Spleen (tissue), 11 donors: ENCODE results near the gene TNFRSF17. TPM values are rescaled to one million over a fixed set of nuclear protein-coding genes. Genes with fewer than 3 reads are reported as not detected.

Experiments used
- DNase-seq: peaks from one replicate; pipeline ENCODE4 v3.0.0-alpha.2; 2020
- H3K27ac ChIP-seq, 8 donors: fragments of 200-600 bp; sonication (generic) in 7 of 8; 1 replicate in 4 of 8; 2 replicates in 4 of 8; pipeline versions ENCODE4 v1.5.0 to v1.8.0; 2016 to 2021; ENCODE audit warnings: inconsistent platforms in 4 of 8, mild to moderate bottlenecking in 4 of 8, moderate library complexity in 1 of 8
- H3K27me3 ChIP-seq, 7 donors: fragments of 200-600 bp; sonication (generic) in 6 of 7; replicated peaks in 1 of 7; 1 replicate in 4 of 7; 2 replicates in 3 of 7; pipeline versions ENCODE4 v1.5.0 to v1.8.0; 2016 to 2021; ENCODE audit warnings: inconsistent platforms in 3 of 7, mild to moderate bottlenecking in 1 of 7
- H3K36me3 ChIP-seq, 6 donors: fragments of 200-600 bp; sonication (generic) in 5 of 6; 1 replicate in 4 of 6; 2 replicates in 2 of 6; pipeline versions ENCODE4 v1.5.0 to v1.8.0; 2016 to 2021; ENCODE audit warnings: inconsistent platforms in 2 of 6
- H3K4me1 ChIP-seq, 6 donors: fragments of 200-600 bp; sonication (generic) in 5 of 6; 1 replicate in 3 of 6; 2 replicates in 3 of 6; pipeline versions ENCODE4 v1.5.0 to v1.8.0; 2016 to 2021; ENCODE audit warnings: inconsistent platforms in 3 of 6
- H3K4me3 ChIP-seq, 8 donors: fragments of 200-600 bp; sonication (generic) in 7 of 8; 1 replicate in 4 of 8; 2 replicates in 4 of 8; pipeline versions ENCODE4 v1.5.0 to v1.8.0; 2016 to 2021; ENCODE audit warnings: inconsistent platforms in 4 of 8, mild to moderate bottlenecking in 4 of 8, moderate library complexity in 2 of 8
- H3K9me3 ChIP-seq, 8 donors: fragments of 200-600 bp; sonication (generic) in 7 of 8; 1 replicate in 4 of 8; 2 replicates in 4 of 8; pipeline versions ENCODE4 v1.5.0 to v1.8.0; 2016 to 2021; ENCODE audit warnings: inconsistent platforms in 4 of 8
- POLR2A ChIP-seq, 3 donors: fragments of 450-650 bp; IDR thresholded peaks; one replicate each; pipeline ENCODE4 v1.5.1; 2017; ENCODE audit warnings: antibody characterized with exemption in 3 of 3, mild to moderate bottlenecking in 1 of 3
- POLR2AphosphoS5 ChIP-seq, 3 donors: sonication (generic); formaldehyde crosslinking; IDR thresholded peaks; one replicate each; pipeline ENCODE4 v1.5.1; 2017; ENCODE audit warnings: antibody characterized with exemption in 3 of 3
- whole genome bisulfite sequencing, 5 donors: extraction: QIAGEN DNeasy Blood & Tissue Kit in 3 of 5; methylation state at CpG; one replicate each; pipeline versions ENCODE4 v1.1.5 to v1.1.7; 2013 to 2018; 5-methylcytosine and 5-hydroxymethylcytosine counted together
- intact Hi-C: fragments of 100-400 bp; cut with DNase I; formaldehyde crosslinking; loops from one replicate; pipeline ENCODE4 v1.15.0; 2023; ENCODE audit warnings: low total_unique reads
- polyA plus RNA-seq, 3 donors: library from polyadenylated mRNA; stranded (reverse); fragments of 200-250 nt; gene quantifications; one replicate each; pipeline ENCODE4 v1.2.1, GENCODE V29; 2013
- total RNA-seq, 7 donors: library from RNA; depleted of rRNA in 3 of 7; stranded (reverse); fragments of >200 nt in 3 of 7; fragmentation: NEBNext Ultra II Directional in 4 of 7; extraction: Animal tissue kit (Norgen Biotek cat#: 25700) in 4 of 7; gene quantifications; one replicate each; pipeline versions ENCODE4 v1.1.0 to v1.2.1, GENCODE V29; 2016 to 2021
- TF ChIP-seq, protein P1 (sequence below), 11 experiments: fragments of 200-600 bp in 7 of 11; fragments of 450-650 bp in 4 of 11; sonication (generic) in 4 of 11; IDR thresholded peaks in 8 of 11; conservative IDR thresholded peaks in 3 of 11; 1 replicate in 7 of 11; 2 replicates in 4 of 11; pipeline versions ENCODE4 v1.4.0 to v1.8.0; 2016 to 2021; ENCODE audit warnings: antibody characterized with exemption in 11 of 11, inconsistent platforms in 4 of 11, mild to moderate bottlenecking in 1 of 11
- donor health status: healthy with polysubstance abuse.
- donor health status: DM: no; HTN: no; CAD: no; lungs with moderate emphysema.
- donor health status: DM: no; HTN: no; CAD: no.
- donor health status: Bipolar disorder and iron deficiency.
- donor health status: healthy.
- donor health status: DM: no; HTN: no; CAD: no.
- donor health status: DM: yes; HTN: yes; CAD: no.

TNFRSF17 gene
- total and polyA plus RNA-seq, 10 donors: 4.8 to 20.1 (median 9.2) TPM

DNA sequence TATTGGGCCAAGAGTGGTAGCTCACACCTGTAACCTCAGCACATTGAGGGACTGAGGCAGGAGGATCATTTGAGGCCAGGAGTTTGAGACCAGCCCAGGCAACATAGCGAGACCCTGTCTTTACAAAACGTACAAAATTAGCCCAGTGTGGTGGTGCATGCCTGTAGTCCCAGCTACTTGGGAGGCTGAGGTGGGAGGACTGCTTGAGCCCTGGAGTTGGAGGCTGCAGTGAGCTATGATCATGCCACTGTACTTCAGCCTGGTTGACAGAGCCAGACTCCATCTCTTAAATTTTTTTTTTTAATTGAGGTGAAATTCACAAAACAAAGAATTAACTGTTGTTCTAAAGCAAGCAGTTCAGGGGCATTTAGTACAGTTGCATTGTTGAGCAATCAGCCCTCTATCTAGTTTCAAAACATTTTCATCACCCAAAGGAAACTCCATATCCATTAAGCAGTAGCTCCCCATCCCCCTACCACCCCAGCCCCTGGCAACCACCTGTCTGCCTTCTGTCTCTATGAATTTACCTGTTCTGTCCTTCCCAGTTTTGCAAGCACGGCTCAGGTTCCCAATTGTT, 27.1 kb downstream of the TNFRSF17 start:
- TF ChIP-seq, protein P1, sequence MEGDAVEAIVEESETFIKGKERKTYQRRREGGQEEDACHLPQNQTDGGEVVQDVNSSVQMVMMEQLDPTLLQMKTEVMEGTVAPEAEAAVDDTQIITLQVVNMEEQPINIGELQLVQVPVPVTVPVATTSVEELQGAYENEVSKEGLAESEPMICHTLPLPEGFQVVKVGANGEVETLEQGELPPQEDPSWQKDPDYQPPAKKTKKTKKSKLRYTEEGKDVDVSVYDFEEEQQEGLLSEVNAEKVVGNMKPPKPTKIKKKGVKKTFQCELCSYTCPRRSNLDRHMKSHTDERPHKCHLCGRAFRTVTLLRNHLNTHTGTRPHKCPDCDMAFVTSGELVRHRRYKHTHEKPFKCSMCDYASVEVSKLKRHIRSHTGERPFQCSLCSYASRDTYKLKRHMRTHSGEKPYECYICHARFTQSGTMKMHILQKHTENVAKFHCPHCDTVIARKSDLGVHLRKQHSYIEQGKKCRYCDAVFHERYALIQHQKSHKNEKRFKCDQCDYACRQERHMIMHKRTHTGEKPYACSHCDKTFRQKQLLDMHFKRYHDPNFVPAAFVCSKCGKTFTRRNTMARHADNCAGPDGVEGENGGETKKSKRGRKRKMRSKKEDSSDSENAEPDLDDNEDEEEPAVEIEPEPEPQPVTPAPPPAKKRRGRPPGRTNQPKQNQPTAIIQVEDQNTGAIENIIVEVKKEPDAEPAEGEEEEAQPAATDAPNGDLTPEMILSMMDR (IDR thresholded peaks at IDR 0.05 in 8 of 11, conservative IDR thresholded peaks at IDR 0.05 in 3 of 11): no peak
- no peak for TF ChIP-seq POLR2A (IDR thresholded peaks at IDR 0.05)
- TF ChIP-seq POLR2AphosphoS5 (IDR thresholded peaks at IDR 0.05): no peak
- Histone ChIP-seq H3K27me3 (no peaks in the 10 kb centered on the region), H3K4me1 (peaks cover 15 to 95% (median 46%) of the 10 kb centered on the region in 6 donors), H3K4me3 (no peak overlapping the region), H3K27ac (peak overlapping the region in 2 of 8 donors; percentile 25 to 52), H3K36me3 (peaks cover 0 to 5% (median 0%) of the 10 kb centered on the region in 6 donors), H3K9me3 (no peaks in the 10 kb centered on the region)
- no peak for DNase-seq
- intact Hi-C loops: no loop called here
- WGBS, 5 donors: 64 to 90% (median 79%) methylated on average over 3 of the region's 3 CpGs

DNA sequence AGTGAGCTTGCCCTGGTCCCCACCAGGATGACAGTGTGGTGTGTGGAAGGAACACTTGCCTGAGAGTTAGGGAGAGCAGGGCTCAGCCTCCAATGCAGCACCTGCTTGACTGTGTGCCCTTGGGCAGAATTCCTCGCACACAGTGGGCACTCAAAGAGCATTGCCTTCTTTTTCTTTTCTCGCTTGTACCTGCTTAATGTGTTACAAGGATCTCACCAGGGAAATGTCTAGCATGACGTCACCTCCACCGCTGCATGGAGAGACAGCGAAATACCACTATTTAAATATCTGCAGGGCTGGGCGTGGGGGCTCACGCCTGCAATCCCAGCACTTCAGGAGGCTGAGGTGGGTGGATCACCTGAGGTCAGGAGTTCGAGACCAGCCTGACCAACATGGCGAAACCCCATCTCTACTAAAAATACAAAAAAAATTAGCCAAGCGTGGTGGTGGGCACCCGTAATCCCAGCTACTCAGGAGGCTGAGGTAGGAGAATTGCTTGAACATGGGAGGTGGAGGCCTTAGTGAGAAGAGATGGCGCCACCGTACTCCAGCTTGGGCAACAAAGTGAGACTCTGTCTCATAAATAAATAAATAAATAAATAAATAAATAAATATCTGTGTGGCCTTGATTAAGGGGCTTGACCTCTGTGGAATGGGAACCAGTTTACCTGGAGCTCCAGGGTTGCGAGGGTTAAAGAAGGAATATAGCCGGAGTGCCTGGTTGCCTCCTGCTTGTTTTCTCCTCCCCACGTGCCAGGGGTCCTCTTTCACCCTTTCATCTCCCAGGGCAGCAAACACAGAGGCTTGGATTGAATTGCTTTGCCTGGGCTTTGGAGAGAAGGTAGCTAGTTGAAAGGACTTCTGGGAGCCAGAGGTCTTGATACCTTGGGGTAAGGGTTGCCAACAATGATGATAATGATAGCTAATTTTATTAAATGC, 27.8 kb downstream of the TNFRSF17 start:
- no peak overlapping the region for H3K4me3 ChIP-seq
- no peaks in the 10 kb centered on the region for H3K27me3 ChIP-seq
- no peaks in the 10 kb centered on the region for H3K9me3 ChIP-seq
- peak overlapping the region in 3 of 8 donors; percentile 52 to 83 (median 73) for H3K27ac ChIP-seq
- 83 to 96% (median 92%) methylated on average over 16 of the region's 16 CpGs for WGBS, 5 donors
- peaks cover 15 to 96% (median 47%) of the 10 kb centered on the region in 6 donors for H3K4me1 ChIP-seq
- intact Hi-C loops: no loop called here
- DNase-seq: no peak
- H3K36me3 ChIP-seq: peaks cover 0 to 10% (median 0%) of the 10 kb centered on the region in 6 donors
- TF ChIP-seq, protein P1 (IDR thresholded peaks at IDR 0.05 in 8 of 11, conservative IDR thresholded peaks at IDR 0.05 in 3 of 11): no peak
- TF ChIP-seq POLR2AphosphoS5 (IDR thresholded peaks at IDR 0.05) (no peak), POLR2A (IDR thresholded peaks at IDR 0.05) (no peak)

DNA sequence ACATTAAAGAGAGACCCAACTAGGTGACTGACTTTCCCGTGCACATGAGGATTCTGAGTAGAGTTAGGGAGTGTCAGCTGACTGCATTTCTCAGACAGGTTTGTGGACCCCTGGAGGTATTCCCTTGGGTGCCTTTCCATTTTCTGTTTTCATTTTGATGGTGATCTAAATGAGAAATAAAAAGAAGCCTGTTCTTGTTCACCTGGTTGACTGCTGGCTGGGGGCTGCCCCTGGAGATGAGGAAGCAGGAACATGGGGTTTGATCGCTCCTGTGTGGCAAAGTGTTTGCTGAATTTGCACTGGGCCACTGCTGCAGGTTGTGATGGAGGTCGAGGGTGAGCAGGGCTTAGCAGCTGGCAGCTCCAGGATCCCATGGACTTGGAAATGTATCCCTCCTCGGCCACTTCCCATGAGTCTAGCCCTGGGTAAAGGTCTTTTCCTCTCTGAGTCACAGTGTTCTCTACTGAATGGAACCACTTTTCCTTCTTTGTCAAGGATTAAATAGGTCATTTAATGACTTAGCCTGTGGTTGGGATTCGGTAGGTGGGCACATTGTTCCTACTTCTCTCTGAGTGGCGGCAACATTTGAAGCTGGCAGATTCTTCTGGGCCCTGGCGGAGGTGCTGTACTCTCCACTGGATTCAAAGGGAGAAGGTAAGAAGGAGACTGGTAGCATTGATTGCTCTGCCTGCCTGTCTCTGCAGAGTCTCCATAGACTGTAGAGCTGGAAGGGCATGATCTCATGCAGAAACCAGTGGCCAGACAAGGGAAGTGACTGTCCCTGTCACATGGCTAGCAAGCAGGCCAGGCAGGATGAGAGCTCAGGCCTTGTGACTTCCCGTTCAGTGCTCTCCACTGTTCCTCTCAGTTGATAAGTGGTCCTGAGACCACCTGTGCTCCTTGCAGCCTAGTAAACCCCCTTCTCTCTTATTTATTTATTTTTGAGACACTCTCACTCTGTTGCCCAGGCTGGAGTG, 29.4 kb downstream of the TNFRSF17 start:
- Histone ChIP-seq H3K9me3 (no peaks in the 10 kb centered on the region), H3K27ac (peak overlapping the region in 7 of 8 donors; percentile 50 to 83 (median 71)), H3K27me3 (no peaks in the 10 kb centered on the region), H3K4me3 (no peak overlapping the region), H3K4me1 (peaks cover 15 to 99% (median 44%) of the 10 kb centered on the region in 6 donors), H3K36me3 (peaks cover 0 to 15% (median 0%) of the 10 kb centered on the region in 6 donors)
- TF ChIP-seq, protein P1 (IDR thresholded peaks at IDR 0.05 in 8 of 11, conservative IDR thresholded peaks at IDR 0.05 in 3 of 11): peak in 1 of 11 experiments; percentile 22
- TF ChIP-seq POLR2A (IDR thresholded peaks at IDR 0.05) (no peak), POLR2AphosphoS5 (IDR thresholded peaks at IDR 0.05) (peak in 2 of 3 donors; percentile 55 to 58)
- intact Hi-C loops: no loop called here
- peak; percentile 78 for DNase-seq
- WGBS, 5 donors: 56 to 70% (median 62%) methylated on average over 8 of the region's 8 CpGs
